Putamen (tissue), 1 donor: ENCODE data around the gene OPHN1.
"Not testable (repeated sequence)": the region's sequence is repeated elsewhere in the genome, so short reads cannot be mapped to it uniquely, and the experiment has no call there.

Experiments
- DNase-seq: peaks from one replicate; pipeline ENCODE4 v3.0.0-alpha.2; 2016; ENCODE audit warnings: low spot score

The OPHN1 gene

GRCh38 chrX:68070119-68070518, 363.2 kb downstream of the OPHN1 start:
- not testable (repeated sequence) for DNase-seq

GRCh38 chrX:68061206-68061535, 372.1 kb downstream of the OPHN1 start:
- DNase-seq, result no peak

GRCh38 chrX:68060506-68061205, 372.6 kb downstream of the OPHN1 start:
- no peak for DNase-seq

- DNase-seq, result no peak
Measured at GRCh38 chrX:68059469-68059868, 373.8 kb downstream of the OPHN1 start.

- no peak for DNase-seq
Measured at GRCh38 chrX:68049466-68049865, 383.8 kb downstream of the OPHN1 start.

- no peak for DNase-seq
Measured at GRCh38 chrX:68048774-68049173, 384.5 kb downstream of the OPHN1 start.

- DNase-seq, result no peak
Measured at GRCh38 chrX:68045008-68045577, 388.2 kb downstream of the OPHN1 start.

- no peak for DNase-seq
Measured at GRCh38 chrX:68043713-68044438, 389.4 kb downstream of the OPHN1 start.

- DNase-seq, result no peak
Measured at GRCh38 chrX:68041110-68041509, 392.2 kb downstream of the OPHN1 start.

GRCh38 chrX:68018248-68019203, 414.8 kb downstream of the OPHN1 start:
- no peak for DNase-seq

GRCh38 chrX:67998540-67998939, 434.8 kb downstream of the OPHN1 start:
- DNase-seq, result no peak
